SK-N-SH (cell line): Measurements from ENCODE around the gene CIROP. TPM values are rescaled to one million over a fixed set of nuclear protein-coding genes. Genes with fewer than 3 reads are reported as not detected.

Source experiments
- CTCF ChIA-PET: fragments of 300-600, 350-600 bp; formaldehyde crosslinking; extraction: SDS; loops from one replicate; lab custom pipeline; 2021; lab: Yijun Ruan, JAX
- POLR2A ChIA-PET: fragments of 350-600 bp; sonication (Branson Sonifier 250); formaldehyde crosslinking; extraction: SDS; loops from one replicate; lab custom pipeline; 2020; ENCODE audit warnings: antibody characterized with exemption, inconsistent platforms; lab: Yijun Ruan, JAX
- DNase-seq: peaks from one replicate; pipeline ENCODE4 v3.0.0; 2012
- H2AFZ ChIP-seq: fragments of 200-600 bp; sonication (generic); 2 replicates; pipeline ENCODE4 v1.8.1; 2016; ENCODE audit warnings: antibody characterized with exemption, mild to moderate bottlenecking, low read depth
- H3F3A ChIP-seq: fragments of 200-600 bp; sonication (generic); replicated peaks from 2 replicates; pipeline ENCODE3; 2016; ENCODE audit warnings: antibody characterized with exemption, mild to moderate bottlenecking; ENCODE audit not compliant: insufficient read depth
- H3K27ac ChIP-seq, 2 experiments: fragments of 200-500 bp in 1 of 2; fragments of 200-600 bp in 1 of 2; sonication (Bioruptor generic) in 1 of 2; sonication (generic), shearing (Covaris generic) in 1 of 2; 2 replicates each; pipeline versions ENCODE4 v1.5.1 to v1.6.1; 2014 to 2016; ENCODE audit warnings: low read depth in 2 of 2, inconsistent platforms in 1 of 2, low read length in 1 of 2, mild to moderate bottlenecking in 1 of 2, mixed read lengths in 1 of 2
- H3K27me3 ChIP-seq: fragments of 200-600 bp; sonication (generic), shearing (Covaris generic); 2 replicates; pipeline ENCODE4 v1.6.1; 2016; ENCODE audit warnings: mixed run types; ENCODE audit not compliant: insufficient read depth
- H3K36me3 ChIP-seq, 2 experiments: fragments of 200-500 bp in 1 of 2; fragments of 200-600 bp in 1 of 2; sonication (Bioruptor generic) in 1 of 2; sonication (generic) in 1 of 2; replicated peaks in 1 of 2; 2 replicates each; pipeline versions ENCODE3 to v1.5.1; 2014 to 2016; ENCODE audit warnings: low read length in 1 of 2, mild to moderate bottlenecking in 1 of 2; ENCODE audit not compliant: insufficient read depth in 2 of 2, control insufficient read depth in 1 of 2
- H3K4me1 ChIP-seq, 2 experiments: fragments of 200-500 bp in 1 of 2; fragments of 200-600 bp in 1 of 2; sonication (Bioruptor generic) in 1 of 2; sonication (generic), shearing (Covaris generic) in 1 of 2; 2 replicates each; pipeline versions ENCODE4 v1.5.1 to v1.6.1; 2014 to 2016; ENCODE audit warnings: low read depth in 1 of 2, low read length in 1 of 2, mixed run types in 1 of 2; ENCODE audit not compliant: insufficient read depth in 2 of 2, control insufficient read depth in 1 of 2
- H3K4me2 ChIP-seq: fragments of 200-600 bp; sonication (generic), shearing (Covaris generic); 2 replicates; pipeline ENCODE4 v1.6.1; 2017; ENCODE audit warnings: mixed run types
- H3K4me3 ChIP-seq, 2 experiments: fragments of 200-500 bp in 1 of 2; fragments of 200-600 bp in 1 of 2; sonication (Bioruptor generic) in 1 of 2; sonication (generic), shearing (Covaris generic) in 1 of 2; 2 replicates each; pipeline versions ENCODE4 v1.5.1 to v1.8.1; 2014 to 2016; ENCODE audit warnings: low read depth in 2 of 2, inconsistent platforms in 1 of 2, low read length in 1 of 2, mild to moderate bottlenecking in 1 of 2, mixed read lengths in 1 of 2, moderate library complexity in 1 of 2
- H3K79me2 ChIP-seq: fragments of 200-600 bp; sonication (generic); 2 replicates; pipeline ENCODE4 v1.8.1; 2017; ENCODE audit warnings: mild to moderate bottlenecking; ENCODE audit not compliant: insufficient read depth
- H3K9ac ChIP-seq: fragments of 200-600 bp; sonication (generic); 2 replicates; pipeline ENCODE4 v1.6.1; 2017; ENCODE audit warnings: mixed run types
- H3K9me2 ChIP-seq: fragments of 200-600 bp; sonication (generic); 2 replicates; pipeline ENCODE4 v1.6.1; 2017; ENCODE audit warnings: mixed run types
- H3K9me3 ChIP-seq: fragments of 200-600 bp; sonication (generic); 2 replicates; pipeline ENCODE4 v1.6.1; 2017; ENCODE audit warnings: mixed run types, mild to moderate bottlenecking, moderate library complexity
- H4K20me1 ChIP-seq: fragments of 200-600 bp; sonication (generic); 2 replicates; pipeline ENCODE4 v1.6.1; 2017; ENCODE audit warnings: mild to moderate bottlenecking, mixed run types; ENCODE audit not compliant: insufficient read depth
- ELF1 ChIP-seq: IDR thresholded peaks from 2 replicates; pipeline ENCODE4 v1.4.0; 2012
- EP300 ChIP-seq, 2 experiments: IDR thresholded peaks; 2 replicates each; pipeline versions ENCODE4 v1.4.0 to v1.6.1; 2012; ENCODE audit warnings: borderline replicate concordance in 1 of 2, low read depth in 1 of 2, low read length in 1 of 2
- GATA2 ChIP-seq: sonication (generic); formaldehyde crosslinking; IDR thresholded peaks from 2 replicates; pipeline ENCODE4 v1.5.0; 2020; ENCODE audit warnings: mild to moderate bottlenecking, missing genetic modification reagents
- JUND ChIP-seq: IDR thresholded peaks from 2 replicates; pipeline ENCODE4 v1.4.0; 2012
- MEF2A ChIP-seq: IDR thresholded peaks from 2 replicates; pipeline ENCODE4 v1.4.0; 2012; ENCODE audit warnings: low read depth, borderline replicate concordance
- NRF1 ChIP-seq: IDR thresholded peaks from 2 replicates; pipeline ENCODE4 v1.6.1; 2012; ENCODE audit warnings: low read depth, mild to moderate bottlenecking, low read length
- POLR2AphosphoS5 ChIP-seq: IDR thresholded peaks from 2 replicates; pipeline ENCODE4 v1.6.1; 2012; ENCODE audit warnings: low read depth, low read length
- RAD21 ChIP-seq: IDR thresholded peaks from 2 replicates; pipeline ENCODE4 v1.6.1; 2012; ENCODE audit warnings: mild to moderate bottlenecking, low read length
- REST ChIP-seq: IDR thresholded peaks from 2 replicates; pipeline ENCODE4 v1.6.1; 2012; ENCODE audit warnings: mild to moderate bottlenecking, low read depth, low read length, moderate library complexity
- RXRA ChIP-seq: IDR thresholded peaks from 2 replicates; pipeline ENCODE4 v1.4.0; 2012; ENCODE audit warnings: low read depth, mild to moderate bottlenecking, borderline replicate concordance
- TAF1 ChIP-seq: IDR thresholded peaks from 2 replicates; pipeline ENCODE4 v1.6.1; 2012; ENCODE audit warnings: low read depth, mild to moderate bottlenecking, low read length, moderate library complexity, borderline replicate concordance
- WGBS: methylation state at CpG from one replicate; pipeline ENCODE4 v1.1.6; 2017; ENCODE audit warnings: low lambda C conversion rate; 5-methylcytosine and 5-hydroxymethylcytosine counted together
- polyA plus RNA-seq, 3 experiments: library from polyadenylated mRNA; depleted of rRNA; stranded (reverse); fragments of >200 nt; gene quantifications; 2 replicates each; pipeline ENCODE4 v1.2.3, GENCODE V29; 2012
- TF ChIP-seq, protein P1 (sequence below): IDR thresholded peaks from 2 replicates; pipeline ENCODE4 v1.4.0; 2012; ENCODE audit warnings: low read depth
- TF ChIP-seq, protein P2 (sequence below): IDR thresholded peaks from 2 replicates; pipeline ENCODE4 v1.4.0; 2012; ENCODE audit warnings: low read depth, borderline replicate concordance
- TF ChIP-seq, protein P3 (sequence below): fragments of 150-350 bp; IDR thresholded peaks from 2 replicates; pipeline ENCODE4 v1.6.1; 2016; ENCODE audit warnings: mild to moderate bottlenecking, low read depth, low read length
- TF ChIP-seq, protein P4 (sequence below): IDR thresholded peaks from 2 replicates; pipeline ENCODE4 v1.4.0; 2012; ENCODE audit warnings: low read depth, borderline replicate concordance
- TF ChIP-seq, protein P5 (sequence below): fragments of 200-600 bp; sonication (generic); IDR thresholded peaks from 2 replicates; pipeline ENCODE4 v1.6.1; 2017; ENCODE audit warnings: antibody characterized with exemption, mild to moderate bottlenecking, moderate library complexity

Gene CIROP
- polyA plus RNA-seq, 1 of the 3 experiments (the other 2 are of a cell fraction): not detected

DNA sequence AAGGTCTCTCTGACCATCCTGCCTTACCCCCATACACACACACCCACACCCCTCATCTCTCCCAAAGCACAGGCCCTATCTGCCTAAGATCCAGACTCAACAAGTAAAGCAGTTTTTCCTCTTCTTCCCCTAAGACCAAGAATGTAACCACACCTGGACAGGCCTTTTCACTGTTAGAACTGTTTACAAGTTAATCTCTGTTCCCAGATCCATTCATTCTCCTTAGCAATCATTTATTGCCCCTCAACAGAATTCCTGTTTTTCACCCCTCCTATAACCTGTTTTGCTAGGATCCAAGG, 1.9 kb upstream of the CIROP start:
- Histone ChIP-seq H3K4me1 (no peaks in the 10 kb centered on the region), H3K79me2 (no peaks in the 10 kb centered on the region), H4K20me1 (no peaks in the 10 kb centered on the region), H3K9me3 (no peaks in the 10 kb centered on the region), H3K36me3 (no peaks in the 10 kb centered on the region), H2AFZ (no peak overlapping the region), H3K9ac (no peak overlapping the region), H3K27ac (no peak overlapping the region), H3K27me3 (peaks cover 11% of the 10 kb centered on the region; the same call in 1 of the 2 replicates), H3K4me3 (no peak overlapping the region), H3K9me2 (no peaks in the 10 kb centered on the region), H3F3A (no peaks in the 10 kb centered on the region), H3K4me2 (no peak overlapping the region)
- ChIA-PET CTCF (no interaction called here), POLR2A (no interaction called here)
- DNase-seq: no peak
- no peak for TF ChIP-seq RXRA
- no peak for TF ChIP-seq REST
- no peak for TF ChIP-seq EP300 (IDR thresholded peaks at IDR 0.05; ENCODE audit: borderline replicate concordance in 1 of 2, low read depth in 1 of 2, low read length in 1 of 2)
- TF ChIP-seq, protein P1, sequence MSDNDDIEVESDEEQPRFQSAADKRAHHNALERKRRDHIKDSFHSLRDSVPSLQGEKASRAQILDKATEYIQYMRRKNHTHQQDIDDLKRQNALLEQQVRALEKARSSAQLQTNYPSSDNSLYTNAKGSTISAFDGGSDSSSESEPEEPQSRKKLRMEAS: no peak
- no peak for TF ChIP-seq ELF1
- no peak for TF ChIP-seq NRF1
- no peak for TF ChIP-seq JUND
- TF ChIP-seq, protein P2, sequence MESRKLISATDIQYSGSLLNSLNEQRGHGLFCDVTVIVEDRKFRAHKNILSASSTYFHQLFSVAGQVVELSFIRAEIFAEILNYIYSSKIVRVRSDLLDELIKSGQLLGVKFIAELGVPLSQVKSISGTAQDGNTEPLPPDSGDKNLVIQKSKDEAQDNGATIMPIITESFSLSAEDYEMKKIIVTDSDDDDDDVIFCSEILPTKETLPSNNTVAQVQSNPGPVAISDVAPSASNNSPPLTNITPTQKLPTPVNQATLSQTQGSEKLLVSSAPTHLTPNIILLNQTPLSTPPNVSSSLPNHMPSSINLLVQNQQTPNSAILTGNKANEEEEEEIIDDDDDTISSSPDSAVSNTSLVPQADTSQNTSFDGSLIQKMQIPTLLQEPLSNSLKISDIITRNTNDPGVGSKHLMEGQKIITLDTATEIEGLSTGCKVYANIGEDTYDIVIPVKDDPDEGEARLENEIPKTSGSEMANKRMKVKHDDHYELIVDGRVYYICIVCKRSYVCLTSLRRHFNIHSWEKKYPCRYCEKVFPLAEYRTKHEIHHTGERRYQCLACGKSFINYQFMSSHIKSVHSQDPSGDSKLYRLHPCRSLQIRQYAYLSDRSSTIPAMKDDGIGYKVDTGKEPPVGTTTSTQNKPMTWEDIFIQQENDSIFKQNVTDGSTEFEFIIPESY: no peak
- TF ChIP-seq, protein P3, sequence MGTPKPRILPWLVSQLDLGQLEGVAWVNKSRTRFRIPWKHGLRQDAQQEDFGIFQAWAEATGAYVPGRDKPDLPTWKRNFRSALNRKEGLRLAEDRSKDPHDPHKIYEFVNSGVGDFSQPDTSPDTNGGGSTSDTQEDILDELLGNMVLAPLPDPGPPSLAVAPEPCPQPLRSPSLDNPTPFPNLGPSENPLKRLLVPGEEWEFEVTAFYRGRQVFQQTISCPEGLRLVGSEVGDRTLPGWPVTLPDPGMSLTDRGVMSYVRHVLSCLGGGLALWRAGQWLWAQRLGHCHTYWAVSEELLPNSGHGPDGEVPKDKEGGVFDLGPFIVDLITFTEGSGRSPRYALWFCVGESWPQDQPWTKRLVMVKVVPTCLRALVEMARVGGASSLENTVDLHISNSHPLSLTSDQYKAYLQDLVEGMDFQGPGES: no peak

DNA sequence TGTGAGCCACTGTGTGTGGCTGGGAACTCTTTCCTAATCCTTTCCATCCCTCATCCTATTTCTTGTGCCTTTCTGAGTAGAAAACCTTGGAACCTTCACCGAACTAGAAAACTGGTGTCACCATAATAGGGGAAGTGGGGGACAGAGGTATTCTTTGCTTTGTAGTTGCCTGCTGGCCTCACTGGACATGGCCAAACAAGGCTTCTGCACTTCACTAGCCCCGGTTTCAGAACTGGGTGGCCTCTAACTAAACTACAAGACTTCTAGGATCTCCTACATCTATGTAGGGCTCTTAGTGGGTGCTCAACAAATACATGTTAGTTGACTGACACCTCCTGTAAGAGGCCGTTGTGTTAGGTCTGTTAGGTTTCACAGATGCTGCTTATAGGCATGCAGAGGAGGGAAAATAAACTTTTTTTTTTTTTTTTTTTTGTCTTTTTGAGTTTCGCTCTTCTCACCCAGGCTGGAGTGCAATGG, 597 bp upstream of the CIROP start:
- 60% methylated on average over 4 of the region's 4 CpGs for WGBS
- TF ChIP-seq, protein P4, sequence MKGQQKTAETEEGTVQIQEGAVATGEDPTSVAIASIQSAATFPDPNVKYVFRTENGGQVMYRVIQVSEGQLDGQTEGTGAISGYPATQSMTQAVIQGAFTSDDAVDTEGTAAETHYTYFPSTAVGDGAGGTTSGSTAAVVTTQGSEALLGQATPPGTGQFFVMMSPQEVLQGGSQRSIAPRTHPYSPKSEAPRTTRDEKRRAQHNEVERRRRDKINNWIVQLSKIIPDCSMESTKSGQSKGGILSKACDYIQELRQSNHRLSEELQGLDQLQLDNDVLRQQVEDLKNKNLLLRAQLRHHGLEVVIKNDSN: no peak
- TF ChIP-seq RAD21: no peak
- TF ChIP-seq, protein P1: no peak
- TF ChIP-seq MEF2A: no peak
- TF ChIP-seq, protein P5, sequence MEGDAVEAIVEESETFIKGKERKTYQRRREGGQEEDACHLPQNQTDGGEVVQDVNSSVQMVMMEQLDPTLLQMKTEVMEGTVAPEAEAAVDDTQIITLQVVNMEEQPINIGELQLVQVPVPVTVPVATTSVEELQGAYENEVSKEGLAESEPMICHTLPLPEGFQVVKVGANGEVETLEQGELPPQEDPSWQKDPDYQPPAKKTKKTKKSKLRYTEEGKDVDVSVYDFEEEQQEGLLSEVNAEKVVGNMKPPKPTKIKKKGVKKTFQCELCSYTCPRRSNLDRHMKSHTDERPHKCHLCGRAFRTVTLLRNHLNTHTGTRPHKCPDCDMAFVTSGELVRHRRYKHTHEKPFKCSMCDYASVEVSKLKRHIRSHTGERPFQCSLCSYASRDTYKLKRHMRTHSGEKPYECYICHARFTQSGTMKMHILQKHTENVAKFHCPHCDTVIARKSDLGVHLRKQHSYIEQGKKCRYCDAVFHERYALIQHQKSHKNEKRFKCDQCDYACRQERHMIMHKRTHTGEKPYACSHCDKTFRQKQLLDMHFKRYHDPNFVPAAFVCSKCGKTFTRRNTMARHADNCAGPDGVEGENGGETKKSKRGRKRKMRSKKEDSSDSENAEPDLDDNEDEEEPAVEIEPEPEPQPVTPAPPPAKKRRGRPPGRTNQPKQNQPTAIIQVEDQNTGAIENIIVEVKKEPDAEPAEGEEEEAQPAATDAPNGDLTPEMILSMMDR: no peak
- no peak for TF ChIP-seq POLR2AphosphoS5
- no peak for TF ChIP-seq TAF1
- no peak for TF ChIP-seq GATA2

More for the DNA sequence above, 597 bp upstream of the CIROP start:
- CTCF ChIA-PET: interaction anchor here (1.2 kb wide), 1 partner anchor 15 kb away, joined by 3 read pairs; no protein-coding TSS in a partner anchor
- Histone ChIP-seq H3K79me2 (no peaks in the 10 kb centered on the region), H3F3A (no peaks in the 10 kb centered on the region), H3K4me3 (no peak overlapping the region), H2AFZ (no peak overlapping the region), H3K27me3 (peaks cover 4% of the 10 kb centered on the region; the same call in 1 of the 2 replicates), H3K9me2 (no peaks in the 10 kb centered on the region), H3K27ac (no peak overlapping the region), H3K36me3 (no peaks in the 10 kb centered on the region), H4K20me1 (no peaks in the 10 kb centered on the region), H3K4me2 (no peak overlapping the region), H3K4me1 (no peaks in the 10 kb centered on the region), H3K9me3 (no peaks in the 10 kb centered on the region), H3K9ac (no peak overlapping the region)
- DNase-seq: no peak
- POLR2A ChIA-PET: no interaction called here
